HG03460 (cell line): ENCODE measurements around the gene PRRG2.
"Not testable (repeated sequence)": the region's sequence is repeated elsewhere in the genome, so short reads cannot be mapped to it uniquely, and the experiment has no call there.

ENCODE experiments used
- ATAC-seq: cut with Tn5 transposase; IDR thresholded peaks from one replicate; pipeline ENCODE4 v1.9.1; 2021; ENCODE audit not compliant: unreplicated experiment

The PRRG2 gene

DNA sequence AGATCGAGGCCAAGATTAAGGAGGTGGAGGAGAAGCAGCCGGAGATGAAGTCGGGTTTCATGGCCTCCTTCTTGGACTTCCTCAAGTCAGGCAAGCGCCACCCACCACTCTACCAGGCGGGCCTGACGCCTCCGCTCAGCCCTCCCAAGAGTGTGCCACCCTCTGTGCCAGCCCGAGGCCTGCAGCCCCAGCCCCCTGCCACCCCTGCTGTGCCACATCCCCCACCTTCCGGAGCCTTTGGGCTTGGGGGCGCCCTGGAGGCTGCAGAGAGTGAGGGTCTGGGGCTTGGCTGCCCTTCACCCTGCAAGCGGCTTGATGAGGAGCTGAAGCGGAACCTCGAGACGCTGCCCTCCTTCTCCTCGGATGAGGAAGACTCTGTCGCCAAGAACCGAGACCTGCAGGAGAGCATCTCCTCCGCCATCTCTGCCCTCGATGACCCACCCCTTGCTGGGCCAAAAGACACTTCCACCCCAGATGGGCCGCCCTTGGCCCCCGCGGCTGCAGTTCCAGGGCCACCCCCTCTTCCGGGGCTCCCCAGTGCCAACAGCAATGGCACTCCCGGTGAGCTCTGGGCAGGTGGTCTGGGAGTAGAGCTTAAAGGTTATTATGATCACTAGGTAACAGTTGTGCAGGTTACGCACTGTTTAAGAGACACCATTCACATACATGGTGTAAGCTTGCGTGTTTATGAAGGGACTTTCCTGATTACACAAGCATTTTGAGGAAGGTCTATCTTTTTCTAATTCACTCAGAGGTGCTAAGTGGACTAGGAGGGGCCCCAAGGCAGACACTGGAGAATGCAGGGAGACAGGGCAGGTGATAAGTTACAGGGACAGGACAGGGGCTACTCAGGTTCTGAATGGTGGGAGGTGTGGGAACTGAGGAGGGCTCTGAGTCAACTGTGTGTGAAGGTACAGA, 18.5 kb downstream of the PRRG2 start:
- ATAC-seq, result no peak

DNA sequence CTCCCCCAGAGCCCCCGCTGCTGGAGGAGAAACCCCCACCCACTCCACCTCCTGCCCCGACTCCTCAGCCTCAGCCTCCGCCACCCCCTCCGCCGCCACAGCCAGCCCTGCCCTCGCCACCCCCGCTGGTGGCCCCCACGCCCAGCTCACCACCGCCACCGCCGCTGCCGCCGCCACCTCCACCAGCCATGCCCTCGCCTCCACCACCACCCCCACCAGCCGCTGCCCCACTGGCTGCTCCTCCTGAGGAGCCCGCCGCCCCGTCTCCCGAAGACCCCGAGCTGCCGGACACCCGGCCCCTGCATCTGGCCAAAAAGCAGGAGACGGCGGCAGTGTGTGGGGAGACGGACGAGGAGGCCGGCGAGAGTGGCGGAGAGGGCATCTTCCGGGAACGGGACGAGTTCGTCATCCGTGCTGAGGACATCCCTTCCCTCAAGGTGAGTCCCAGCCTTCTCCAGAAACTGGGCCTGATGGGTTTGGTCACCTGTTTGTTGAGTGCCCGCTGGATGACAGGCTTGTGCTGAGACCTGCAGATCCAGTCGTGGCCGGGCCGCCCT, 20.4 kb downstream of the PRRG2 start:
- ATAC-seq, result no peak

DNA sequence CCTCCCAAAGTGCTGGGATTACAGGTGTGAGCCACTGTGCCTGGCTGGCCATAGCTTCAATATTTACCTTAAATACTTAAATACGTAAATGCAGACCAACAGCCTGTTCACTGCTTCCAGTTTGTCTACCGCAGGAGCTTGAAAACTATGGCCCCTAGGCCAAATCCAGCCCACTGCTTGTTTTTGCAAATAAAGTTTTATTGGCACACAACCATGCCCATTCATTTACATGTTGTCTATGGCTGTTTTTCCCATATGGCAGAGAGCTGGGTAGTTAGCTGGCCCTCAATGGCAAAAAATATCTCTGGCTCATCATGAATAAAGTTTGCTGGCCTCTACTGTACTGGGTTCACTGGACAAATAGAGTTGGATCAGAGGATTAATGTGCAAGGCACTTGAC, 21.7 kb downstream of the PRRG2 start:
- no peak for ATAC-seq

DNA sequence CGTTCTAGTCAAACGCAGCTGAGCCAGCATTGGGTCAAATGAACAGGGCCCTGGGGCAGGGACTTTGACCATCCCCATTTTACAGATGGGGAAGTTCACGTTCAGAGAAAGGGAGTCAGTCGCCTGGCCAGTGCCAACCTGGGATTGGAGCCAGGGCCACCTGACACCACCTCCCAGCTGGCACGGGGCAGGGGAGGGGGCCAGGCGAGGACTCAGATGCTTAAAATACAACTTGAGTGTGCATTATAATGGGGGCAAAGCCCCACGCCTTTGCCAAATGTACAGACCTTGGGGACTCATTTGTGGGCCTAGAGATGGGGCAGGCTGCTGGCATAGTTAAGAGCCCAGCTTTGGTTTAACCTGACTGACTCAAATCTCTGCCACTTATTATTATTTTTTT, 24.5 kb downstream of the PRRG2 start:
- ATAC-seq, result no peak

DNA sequence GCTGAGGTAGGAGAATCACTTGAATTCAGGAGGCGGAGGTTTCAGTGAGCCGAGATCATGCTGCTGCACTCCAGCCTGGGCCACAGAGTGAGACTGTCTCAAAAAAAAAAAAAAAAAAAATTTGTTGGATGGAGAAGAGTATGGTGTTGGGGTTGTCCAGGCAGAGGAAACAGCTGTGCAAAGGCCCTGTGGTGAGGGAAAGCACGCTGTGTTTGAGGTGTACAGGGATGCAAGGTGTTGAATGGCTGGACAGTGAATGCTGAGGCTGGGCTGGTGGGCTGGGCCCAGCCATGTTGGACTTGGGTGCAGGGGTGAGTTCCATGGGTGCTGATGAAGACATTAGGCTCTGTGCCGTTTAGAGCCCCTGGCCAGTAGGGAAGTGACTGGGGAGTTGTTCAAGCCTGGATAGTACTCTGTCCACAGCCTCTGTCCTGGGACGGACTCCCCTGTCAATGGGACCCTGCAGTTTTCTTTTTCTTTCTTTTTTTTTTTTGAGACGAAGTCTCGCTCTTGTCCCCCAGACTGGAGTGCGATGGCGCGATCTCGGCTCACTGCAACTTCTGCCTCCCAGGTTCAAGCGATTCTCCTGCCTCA, 28.5 kb downstream of the PRRG2 start:
- no peak for ATAC-seq

DNA sequence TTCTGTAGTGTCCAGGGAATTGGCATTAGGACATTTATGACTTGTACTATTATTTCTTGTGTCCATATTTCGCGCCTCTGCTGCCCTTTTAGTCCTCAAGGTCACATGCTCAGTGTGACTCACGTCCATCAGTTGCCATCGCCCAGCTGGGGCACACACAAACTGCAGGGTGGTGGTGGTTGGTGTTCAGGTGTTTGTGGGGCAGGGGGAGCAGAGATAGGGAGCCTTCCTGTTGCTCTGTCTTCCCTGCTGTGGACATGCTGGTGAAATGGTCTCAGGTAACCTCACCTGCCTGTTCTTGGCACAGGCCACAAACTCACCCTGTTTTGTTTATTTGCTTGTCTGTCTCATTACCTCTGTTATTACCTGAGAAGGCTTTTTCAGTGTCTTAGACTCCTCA, 32.3 kb downstream of the PRRG2 start:
- ATAC-seq, result no peak

DNA sequence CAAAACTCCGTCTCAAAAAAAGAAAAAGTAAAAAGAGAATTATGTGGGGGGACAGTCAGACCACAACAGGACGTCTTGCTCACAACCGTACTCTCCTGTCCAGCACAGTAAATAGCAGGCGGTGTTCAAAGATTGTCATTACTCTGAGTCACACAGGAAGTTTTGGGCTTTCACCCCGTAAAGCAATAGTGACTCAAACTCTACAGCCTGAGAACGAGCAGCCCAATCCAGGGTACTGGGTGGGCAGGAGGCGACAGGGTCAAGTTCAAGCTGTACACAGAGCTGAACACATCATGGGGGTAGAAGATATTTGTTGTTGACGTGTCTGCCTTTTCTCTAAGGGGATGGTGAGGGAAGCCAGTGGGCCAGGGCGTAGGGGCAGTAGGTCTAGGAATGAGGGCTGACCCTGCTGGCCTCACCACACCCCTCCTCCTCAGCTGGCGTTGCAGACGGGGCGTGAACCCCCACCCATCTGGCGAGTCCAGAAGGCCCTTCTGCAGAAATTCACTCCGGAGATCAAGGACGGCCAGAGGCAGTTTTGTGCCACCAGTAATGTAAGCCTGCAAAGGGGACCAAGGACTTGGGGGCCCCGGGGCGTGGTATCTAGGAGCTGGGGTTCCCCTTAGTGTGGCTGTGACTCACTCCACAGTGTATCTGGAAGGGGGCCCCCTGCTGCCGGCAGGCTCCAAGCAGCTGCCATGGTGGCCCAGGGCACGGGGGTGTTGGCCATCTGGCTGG, 33.1 kb downstream of the PRRG2 start:
- ATAC-seq, result no peak

DNA sequence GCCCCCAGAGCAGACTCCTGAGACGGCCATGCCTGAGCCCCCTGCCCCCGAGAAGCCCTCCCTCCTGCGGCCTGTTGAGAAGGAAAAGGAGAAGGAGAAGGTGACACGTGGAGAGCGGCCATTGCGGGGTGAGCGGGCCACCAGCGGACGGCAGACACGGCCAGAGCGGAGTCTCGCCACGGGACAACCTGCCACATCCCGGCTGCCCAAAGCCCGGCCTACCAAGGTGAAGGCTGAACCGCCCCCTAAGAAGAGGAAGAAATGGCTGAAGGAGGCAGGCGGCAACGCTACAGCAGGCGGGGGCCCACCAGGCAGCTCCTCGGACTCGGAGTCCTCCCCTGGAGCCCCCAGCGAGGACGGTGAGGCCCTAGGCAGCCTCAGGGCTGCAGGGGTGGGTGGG, 34.7 kb downstream of the PRRG2 start:
- ATAC-seq, result no peak

DNA sequence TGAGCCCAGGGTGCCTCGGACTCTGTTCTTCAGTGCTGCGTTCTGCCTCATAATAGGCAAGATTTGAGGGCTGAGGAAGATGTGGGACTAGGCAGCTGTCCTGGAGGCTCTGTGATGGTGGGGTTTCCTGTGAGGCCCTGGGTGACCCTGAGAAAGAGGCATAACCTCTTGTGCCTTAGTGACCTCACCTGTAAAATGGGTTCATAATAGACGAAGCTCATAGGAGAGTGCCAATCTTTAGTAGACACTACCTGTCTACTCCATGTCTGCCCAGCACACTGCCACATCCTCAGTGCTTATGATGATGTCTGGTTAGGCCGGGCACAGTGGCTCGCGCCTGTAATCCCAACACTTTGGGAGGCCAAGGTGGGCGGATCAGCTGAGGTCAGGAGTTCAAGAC, 35.4 kb downstream of the PRRG2 start:
- no peak for ATAC-seq

DNA sequence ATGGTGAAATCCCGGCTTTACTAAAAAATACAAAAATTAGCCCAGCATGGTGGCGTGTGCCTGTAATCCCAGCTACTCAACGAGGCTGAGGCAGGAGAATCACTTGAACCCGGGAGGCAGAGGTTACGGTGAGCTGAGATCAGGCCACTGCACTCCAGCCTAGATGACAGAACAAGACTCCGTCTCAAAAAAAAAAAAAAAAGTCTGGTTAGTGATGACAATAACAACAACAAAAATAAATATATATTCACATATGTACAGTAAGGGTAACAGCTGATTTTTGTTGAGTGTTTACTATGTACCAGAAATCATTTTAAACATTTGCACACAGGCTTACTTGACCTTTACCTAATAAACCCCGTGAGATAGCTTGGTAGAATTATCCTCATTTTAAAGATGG, 35.8 kb downstream of the PRRG2 start:
- ATAC-seq, result no peak

DNA sequence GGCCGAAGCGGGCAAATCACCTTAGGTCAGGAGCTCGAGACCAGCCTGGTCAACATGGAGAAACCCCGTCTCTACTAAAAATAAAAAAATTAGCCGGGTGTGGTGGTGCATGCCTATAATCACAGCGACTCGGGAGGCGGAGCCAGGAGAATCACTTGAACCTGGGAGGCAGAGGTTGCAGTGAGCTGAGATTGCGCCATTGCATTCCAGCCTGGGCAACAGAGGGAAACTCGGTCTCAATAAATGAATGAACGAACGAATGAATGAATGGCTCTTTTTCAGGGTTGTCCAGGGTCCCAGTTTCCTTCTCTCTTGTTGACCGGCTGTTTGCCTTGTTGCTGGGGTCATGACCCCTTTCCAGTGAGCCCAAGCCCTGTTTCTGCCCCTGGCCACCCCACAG, 36.7 kb downstream of the PRRG2 start:
- ATAC-seq, result not testable (repeated sequence)

DNA sequence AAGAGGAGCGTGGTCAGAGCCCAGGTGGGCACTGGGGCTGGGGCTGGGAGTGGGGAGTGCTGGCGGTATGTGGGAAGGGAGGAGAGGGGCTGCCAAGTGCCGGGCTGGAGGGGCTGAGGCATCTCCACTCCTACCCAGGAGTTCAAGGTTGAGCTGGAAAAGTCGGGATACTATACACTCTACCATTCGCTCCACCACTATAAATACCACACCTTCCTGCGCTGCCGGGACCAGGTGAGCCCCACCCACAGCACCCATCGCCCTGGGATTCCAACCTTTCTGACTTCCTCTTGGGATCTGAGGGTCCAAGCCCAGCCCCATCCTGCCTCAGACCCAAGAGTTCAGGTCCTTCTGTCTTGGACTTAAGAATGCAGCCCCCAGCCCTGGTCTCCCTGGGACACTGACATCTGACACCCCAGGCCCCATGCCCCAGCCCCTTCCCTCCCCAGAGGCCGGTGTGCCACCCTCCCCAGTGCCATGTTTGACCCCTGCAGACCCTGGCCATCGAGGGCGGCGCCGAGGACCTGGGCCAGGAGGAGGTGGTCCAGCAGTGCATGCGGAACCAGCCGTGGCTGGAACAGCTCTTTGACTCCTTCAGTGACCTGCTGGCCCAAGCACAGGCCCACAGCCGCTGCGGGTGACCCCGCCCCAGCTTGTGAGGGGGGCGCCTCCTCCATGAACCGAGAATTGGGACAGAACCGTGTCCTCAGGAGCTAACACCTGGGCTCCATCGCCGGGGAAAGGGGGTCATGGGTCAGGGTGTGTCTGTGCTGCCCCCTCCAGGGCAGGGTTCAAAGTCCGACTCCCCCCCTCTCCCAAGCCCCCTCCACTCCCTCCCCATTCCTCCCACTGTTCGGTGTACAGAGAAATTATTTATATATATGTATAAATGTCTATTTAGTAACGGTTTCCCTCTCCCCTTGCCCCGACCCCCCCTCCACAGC, 44.1 kb downstream of the PRRG2 start:
- no peak for ATAC-seq

DNA sequence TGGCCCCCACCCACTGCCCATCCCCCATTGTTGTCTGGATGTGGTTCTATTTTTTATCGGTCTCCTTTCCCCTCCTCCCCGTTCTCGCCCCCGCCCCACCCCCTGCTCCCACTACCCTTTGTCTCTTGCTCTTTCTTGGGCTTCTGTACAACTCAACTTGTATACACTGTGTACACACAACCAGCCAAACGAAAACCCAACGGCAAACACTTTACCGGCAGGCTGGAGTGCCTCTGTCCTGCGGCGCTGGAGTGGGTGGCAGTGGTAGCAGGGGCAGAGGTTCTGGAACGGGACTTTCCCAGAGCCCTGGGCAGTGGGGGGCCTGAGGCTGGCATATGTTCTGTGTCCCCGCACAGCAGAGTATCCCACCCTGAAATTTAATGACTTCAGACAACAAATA, 45.1 kb downstream of the PRRG2 start:
- ATAC-seq, result no peak

DNA sequence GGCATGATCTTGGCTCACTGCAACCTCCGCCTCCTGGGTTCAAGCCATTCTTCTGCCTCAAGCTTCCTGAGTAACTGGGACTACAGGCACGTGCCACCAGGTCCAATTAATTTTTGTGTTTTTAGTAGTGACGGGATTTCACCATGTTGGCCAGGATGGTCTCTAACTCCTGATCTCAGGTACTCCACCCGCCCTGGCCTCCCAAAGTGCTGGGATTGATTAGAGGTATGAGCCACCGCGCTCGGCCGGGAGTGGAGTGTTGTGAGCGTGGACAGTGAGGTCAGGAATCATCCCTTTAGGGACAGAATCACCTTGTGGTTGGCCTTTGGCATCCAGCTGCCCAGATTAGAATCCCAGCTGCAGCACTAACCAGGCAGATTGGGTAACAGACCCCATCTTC, 48.5 kb downstream of the PRRG2 start:
- no peak for ATAC-seq

DNA sequence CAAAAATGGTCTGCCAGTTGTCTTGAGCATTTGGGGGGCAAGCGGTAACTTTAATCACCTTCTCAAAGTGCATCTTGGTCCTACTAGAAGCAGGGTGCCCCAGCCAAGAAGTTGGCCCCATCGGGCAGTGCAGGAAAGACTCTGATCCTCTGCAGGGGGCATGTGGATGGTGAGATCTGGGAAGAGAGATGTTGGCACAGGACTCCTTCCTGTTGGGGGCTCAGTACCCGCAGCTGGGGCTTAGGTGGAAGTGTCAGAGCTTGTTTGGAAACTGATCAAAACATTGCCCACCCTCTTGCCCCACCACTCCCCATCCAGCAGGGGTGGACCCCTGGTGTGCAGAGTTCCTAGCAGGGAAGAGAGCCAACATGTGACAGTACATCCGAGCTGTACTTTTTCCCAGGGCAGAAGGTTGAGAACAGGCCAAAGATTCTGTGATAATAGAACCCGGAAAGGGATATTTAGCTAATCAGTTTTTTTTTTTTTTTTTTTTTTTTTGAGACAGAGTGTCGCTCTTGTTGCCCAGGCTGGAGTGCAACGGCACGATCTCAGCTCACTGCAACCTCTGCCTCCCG, 50.0 kb downstream of the PRRG2 start:
- no peak for ATAC-seq

DNA sequence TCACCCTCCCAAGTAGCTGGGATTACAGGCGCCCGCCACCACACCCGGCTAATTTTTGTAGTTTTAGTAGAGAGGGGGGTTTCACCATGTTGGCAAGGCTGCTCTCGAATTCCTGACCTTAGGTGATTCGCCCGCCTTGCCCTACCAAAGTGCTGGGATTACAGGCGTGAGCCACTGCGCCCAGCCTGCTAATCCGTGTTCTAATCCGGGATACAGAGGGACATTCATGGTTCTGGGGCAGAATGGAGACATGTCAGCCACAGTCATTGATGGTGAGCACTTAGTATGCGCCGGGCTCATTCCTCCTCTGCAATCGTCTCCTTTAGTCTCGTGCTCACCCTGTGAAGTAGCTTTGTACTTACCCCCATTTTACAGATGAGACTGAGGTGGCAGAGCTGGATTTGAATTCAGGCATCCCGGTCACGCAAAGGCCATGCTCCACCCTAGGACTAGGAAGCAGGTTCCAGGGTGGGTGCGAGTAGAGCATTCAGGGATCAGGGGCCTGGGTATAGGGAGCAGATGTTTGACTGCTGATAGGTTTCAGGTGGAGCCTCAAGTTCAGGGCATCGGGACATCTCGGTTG, 50.6 kb downstream of the PRRG2 start:
- no peak for ATAC-seq

DNA sequence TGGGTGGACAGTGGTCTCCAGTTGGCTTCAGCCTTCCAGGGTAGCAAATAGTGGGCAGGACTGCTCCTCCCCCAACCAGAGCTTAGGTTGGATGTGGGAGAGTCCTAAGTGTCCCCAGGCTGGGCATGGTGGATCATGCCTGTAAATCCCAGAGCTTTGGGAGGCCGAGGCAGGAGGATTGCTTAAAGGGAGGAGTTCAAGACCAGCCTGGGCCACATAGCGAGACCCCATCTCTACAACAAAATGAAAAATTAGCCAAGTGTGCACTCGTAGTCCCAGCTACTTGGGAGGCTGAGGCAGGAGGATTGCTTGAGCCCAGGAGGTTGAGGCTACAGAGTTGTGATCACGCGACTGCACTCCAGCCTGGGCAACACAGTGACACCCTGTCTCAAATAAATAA, 51.5 kb downstream of the PRRG2 start:
- no peak for ATAC-seq

DNA sequence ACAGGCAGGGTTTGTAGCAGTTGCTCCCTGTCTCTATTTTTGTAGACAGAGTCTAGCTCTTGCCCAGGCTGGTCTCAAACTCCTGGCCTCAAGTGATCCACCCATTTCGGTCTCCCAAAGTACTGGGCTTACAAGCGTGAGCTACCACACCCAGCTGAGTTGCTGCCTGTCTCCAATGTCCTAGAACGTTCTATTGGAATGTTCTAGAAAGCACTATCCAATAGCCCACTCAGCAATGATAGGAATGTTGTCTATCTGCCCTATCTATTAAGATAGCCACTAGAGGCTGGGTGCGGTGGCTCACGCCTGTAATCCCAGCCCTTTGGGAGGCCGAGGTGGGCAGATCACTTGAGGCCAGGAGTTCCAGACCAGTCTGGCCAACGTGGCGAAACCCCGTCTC, 52.2 kb downstream of the PRRG2 start:
- not testable (repeated sequence) for ATAC-seq

DNA sequence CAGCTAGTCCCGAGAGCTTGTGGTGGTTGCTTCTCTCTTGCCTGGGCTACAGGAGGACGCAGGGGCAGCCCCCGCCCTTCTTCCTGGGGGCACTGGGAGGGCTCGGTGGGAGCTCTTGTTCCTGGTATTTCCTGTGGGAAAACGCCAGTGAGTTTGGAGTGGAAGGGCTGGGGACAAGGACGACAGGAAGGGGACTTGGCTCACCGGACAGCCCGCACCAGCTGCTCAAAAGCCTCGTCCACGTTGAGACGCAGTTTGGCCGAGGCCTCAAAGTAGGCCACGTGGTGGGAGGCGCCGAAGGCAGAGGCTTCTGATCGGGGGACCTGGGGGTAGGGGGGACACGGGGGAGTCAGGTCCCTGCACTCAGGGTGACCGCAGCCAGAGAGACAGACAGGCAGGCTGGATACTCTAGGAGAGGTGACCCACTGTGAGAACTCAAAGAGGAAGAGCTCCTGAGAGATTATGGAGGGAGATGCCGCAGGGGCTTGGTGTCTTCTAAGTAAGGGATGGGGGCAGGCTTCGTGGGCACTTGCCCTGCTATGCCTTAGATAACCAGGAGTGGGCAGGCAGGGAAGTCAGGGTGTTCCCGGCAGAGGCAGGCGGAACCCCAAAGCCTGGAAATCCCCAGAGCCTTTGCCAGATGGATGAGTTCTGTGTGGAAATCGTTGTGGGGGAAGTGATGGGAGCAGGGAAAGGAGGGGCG, 54.6 kb downstream of the PRRG2 start:
- no peak for ATAC-seq
